ENCODE data around the gene MAP4K2.

DNA sequence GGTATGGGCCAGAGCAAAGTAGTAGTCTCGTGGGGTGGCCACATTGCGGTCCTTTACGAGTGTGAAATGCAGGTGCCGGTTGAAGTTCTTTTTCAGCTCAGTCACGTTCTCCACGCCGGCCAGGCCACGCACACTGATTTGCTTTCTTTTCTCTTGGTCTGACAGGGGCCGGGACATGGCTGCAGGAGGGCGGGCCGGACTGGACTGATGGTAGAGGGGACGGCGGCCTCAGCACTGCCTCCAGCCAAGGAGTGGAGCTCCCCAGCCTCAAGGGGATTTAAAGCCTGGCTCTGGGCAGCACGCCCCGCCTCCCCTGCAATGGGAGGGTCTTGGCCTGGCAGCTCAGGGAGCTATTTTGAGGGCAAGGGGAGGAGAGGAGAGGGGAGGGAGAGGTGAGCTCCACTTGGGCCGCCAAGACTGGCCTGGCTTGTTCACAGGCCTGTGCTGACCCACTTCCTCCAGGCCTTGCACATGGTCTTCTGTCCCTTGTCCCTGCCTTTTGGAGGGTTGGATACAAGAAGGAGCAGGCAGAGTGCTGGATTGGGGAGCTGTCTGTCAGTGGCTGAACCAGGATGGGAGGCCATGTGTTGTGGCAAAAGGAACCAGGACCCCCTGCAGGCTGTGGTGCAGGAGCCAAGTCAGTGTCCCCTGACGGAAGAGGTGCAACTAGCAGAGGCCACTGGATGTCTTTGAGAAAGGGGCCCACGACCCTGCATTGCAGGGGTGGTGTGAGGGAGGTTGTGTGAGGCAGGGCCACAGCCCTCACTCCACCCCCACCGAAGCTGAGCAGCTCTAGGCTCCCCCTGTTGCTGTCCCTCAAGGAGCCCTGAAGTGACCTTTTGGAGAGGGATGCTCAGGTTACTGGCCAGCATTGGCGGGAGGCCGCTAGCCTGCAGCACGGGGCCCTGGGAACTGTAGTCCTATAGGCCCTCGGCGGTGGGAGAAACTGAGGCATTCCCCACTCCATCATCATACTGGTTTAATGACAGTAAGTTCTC lies 43.0 kb downstream of the MAP4K2 start, which contains the start of gene PYGM:
- TF ChIP-seq, protein P1, sequence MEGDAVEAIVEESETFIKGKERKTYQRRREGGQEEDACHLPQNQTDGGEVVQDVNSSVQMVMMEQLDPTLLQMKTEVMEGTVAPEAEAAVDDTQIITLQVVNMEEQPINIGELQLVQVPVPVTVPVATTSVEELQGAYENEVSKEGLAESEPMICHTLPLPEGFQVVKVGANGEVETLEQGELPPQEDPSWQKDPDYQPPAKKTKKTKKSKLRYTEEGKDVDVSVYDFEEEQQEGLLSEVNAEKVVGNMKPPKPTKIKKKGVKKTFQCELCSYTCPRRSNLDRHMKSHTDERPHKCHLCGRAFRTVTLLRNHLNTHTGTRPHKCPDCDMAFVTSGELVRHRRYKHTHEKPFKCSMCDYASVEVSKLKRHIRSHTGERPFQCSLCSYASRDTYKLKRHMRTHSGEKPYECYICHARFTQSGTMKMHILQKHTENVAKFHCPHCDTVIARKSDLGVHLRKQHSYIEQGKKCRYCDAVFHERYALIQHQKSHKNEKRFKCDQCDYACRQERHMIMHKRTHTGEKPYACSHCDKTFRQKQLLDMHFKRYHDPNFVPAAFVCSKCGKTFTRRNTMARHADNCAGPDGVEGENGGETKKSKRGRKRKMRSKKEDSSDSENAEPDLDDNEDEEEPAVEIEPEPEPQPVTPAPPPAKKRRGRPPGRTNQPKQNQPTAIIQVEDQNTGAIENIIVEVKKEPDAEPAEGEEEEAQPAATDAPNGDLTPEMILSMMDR (IDR thresholded peaks at IDR 0.05) = no peak
- TF ChIP-seq POLR2A (IDR thresholded peaks at IDR 0.05) = no peak
